Mesenteric fat pad (tissue), 1 donor: ENCODE data around the gene SPACA7. TPM values are rescaled to one million over a fixed set of nuclear protein-coding genes. Genes with fewer than 3 reads are reported as not detected.

Experiments
- DNase-seq: peaks from one replicate; pipeline ENCODE4 v3.0.0-alpha.2; 2020; ENCODE audit warnings: low spot score
- long read RNA-seq: library from polyadenylated mRNA; unstranded; transcript quantifications from one replicate; pipeline ENCODE4 v2.0.0, GENCODE V29; 2020
- total RNA-seq: library from RNA; stranded (reverse); fragmentation: NEBNext Ultra II Directional; extraction: Animal tissue kit (Norgen Biotek cat#: 25700); gene quantifications from one replicate; pipeline ENCODE4 v1.2.1, GENCODE V29; 2021
- donor health status: DM: yes; HTN: yes; CAD: no.

The SPACA7 gene, protein sequence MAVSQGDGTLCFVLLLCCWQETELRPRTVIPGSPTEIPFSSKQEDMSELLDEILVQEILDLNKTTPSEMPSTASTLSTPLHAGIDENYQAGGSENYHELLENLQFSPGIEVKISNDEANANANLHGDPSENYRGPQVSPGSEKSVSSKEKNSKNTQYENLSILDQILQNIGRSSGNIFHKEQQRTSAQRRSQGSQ
- not detected for total RNA-seq
- long read RNA-seq: 0 reads

DNA sequence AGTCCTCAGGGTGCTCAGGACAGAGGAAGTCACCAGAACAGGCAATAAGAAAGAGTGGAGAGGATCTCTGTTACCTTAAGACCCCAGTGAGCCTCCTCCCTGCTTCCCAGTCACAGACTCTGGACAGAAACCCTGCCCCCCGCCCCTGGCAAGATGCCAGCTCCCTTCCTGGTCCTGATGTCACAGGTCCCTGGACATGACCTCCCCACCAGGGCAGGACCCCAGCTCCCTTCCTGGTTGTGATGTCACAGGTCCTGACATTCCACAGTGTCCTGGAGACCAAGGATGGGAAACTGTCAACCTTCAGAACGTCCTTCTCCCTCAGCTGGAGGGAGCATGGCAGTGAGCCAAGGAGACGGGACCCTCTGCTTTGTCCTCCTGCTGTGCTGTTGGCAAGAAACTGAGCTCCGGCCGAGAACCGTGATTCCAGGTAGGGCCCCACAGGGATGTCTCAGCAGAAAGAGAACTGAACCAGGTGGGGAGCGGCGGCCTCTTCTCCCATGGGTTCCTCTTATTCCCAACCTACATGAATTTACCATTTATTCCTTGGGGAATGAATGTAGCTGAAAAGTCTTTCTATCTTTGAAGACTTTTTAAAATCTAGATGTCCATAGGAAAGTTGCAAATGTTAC is at the start of gene SPACA7:
SPACA7 (plus strand) TSS at position 306 of the 632 bp plus-strand sequence; CDS start at position 337, 31 bp downstream.
- DNase-seq: peak; percentile 72

DNA sequence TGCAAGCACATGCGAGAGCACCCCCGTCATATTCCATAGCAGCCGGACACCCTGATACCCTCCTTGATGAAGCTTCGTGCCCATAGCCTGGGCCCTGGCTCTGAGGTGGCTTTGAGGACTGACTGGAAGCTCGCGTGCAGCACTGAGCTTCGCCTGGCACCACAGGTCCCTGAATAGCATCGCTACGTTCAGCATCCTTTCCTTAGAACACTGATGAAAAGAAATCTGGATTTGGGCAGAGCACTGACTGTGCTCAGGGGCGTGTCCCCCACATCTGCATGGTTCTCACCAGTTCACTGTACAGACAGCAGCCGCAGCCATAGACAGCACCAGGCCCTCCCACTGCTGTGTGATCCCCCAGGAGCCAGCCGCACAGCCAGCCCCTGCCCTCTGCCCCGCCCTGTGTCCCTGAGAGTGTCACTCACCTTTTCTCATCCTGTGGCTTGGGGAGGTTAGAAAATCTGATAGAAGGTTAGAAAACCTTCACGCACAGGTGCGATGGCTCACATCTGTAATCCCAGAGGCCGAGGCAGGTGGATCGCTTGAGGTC is 49.3 kb upstream of the SPACA7 start:
- DNase-seq: peak; percentile 83

DNA sequence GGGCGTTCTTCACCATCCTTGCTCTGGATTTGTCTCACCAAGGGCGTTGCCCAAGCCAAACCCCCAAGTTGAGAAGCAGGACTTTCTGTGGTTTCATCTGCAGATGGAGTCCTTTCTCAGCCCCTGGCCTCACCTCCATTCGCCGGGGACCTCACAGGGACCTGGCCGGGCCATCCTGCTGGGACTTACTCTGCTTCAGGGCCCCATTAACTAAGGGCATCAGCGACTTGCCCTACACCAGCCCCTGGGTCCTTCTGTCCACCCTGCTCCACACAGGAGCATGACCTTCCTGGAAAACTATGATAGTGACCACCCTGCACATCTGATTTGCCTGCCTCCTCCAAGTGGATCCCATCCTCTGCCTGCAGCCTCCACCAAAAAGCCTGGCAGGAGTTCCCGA is 47.2 kb upstream of the SPACA7 start:
- peak; percentile 53 for DNase-seq

DNA sequence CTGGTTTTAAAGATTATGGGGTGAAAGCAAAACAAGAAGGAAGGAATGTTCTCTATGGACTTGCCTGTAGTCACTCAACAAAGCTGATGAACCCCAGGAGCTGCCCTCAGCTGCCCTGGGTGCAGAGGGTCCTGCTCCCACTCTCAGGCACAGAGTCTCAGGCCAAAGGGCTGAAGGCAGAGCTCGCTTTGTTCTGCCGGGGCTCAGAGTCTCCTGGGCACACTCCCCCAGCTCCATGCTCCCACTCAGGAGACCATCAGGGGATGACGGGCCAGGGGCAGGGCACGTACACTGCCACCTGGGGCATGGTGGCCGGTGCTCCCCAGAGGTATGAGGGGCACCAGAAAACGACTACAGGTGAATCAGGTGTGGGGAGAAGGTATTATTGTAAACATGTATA is 46.8 kb upstream of the SPACA7 start:
- peak; percentile 35 for DNase-seq

DNA sequence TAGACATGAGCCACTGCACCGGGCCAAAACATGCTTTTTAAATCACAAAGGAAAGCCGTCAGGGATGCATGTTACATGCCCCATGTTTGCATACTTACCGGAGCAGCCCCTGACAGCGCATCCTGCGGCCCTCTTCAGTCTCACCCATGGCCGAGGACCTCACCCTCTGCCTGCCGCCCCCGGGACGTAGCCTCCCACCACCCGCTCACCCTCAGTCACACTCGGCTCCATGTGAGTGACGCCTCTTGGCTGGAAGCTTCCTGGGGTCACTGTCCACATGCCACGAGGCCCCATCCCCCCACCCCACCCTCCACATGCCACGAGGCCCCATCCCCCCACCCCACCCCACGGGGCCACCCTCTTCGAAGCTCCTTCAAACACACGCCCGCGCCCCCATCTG is 46.1 kb upstream of the SPACA7 start:
- DNase-seq: peak; percentile 62

DNA sequence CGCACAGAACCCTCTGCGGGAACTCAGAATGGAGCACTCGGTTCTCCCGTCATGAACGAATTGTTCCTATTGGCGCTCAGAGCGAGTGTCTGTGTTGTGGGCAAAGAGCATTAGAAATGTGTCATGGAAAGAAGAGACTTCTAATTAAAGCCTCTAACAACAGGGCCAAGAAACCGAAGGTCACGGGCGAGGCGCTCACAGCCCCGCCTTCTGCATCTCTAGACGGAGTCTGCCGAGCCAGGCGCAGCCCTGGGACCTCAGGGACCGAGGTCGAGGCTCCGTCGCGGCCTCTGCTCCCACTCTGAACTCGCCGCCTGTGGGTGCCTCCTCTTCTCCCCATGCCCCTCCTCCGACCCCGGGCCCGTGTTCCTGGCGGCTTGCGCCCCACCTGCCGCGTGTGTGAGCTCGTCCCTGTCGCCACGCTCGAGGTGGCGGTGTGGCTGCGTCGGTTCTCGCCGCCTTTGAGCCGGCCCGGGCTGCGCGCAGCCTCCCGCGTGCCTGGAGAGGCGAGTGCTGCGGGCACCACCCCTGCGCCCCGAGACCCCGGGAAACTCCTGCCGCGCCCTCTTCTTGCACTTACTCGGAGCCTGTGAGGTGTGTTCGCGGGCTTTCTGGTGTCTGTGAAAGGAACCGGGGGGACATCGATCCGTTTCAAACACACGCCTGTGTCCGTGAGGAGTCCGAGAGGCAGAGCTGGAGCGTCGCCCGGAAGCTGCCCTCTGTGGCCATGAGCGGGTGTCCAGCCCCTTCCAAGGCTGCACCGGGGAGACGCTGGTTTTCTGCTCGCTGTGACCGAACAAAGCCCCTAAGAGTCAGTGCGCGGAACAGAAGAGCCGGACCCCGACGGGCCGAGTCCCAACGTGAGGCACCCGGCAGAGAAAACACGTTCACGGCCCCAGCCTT is 45.4 kb upstream of the SPACA7 start:
- DNase-seq: peak; percentile 85

DNA sequence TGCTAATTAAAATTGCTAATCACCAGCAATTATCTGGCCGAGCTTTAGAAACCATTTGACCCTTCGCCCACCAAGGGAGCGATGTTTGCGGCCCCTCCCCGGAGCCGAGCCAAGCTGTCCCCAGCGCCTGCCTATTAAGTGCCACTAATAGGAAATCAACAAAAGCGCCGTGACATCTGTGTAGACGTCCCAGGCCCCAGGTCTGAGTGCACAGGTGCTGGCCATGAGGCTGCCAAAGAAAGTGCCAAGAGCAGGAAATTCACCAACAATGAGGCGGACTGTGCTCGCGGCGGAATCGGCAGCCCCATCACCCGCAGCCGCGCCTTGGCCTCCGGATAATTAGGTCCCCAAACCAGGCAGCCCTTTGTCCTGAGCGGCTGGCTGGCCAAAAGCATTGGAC is 44.5 kb upstream of the SPACA7 start:
- peak; percentile 64 for DNase-seq

DNA sequence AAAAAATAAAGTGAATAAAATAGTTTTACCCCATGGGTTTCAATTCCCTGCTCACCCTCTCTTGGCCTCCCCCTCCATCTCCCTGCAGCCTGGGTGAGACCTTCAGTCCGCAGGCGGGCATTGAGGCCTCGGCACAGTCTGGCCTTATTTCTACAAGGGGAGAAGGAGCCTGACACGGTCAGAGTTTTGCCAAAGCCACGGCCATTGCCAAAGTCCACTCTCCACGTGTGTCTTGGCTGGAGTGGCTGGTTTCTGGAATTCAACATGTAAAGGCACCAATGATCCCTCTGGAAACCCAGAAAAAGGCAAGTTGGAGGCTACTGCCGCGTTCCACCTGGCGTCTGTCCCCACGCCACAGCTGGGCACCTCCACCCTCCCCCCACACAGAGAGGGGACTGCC is 43.4 kb upstream of the SPACA7 start:
- DNase-seq: peak; percentile 59

DNA sequence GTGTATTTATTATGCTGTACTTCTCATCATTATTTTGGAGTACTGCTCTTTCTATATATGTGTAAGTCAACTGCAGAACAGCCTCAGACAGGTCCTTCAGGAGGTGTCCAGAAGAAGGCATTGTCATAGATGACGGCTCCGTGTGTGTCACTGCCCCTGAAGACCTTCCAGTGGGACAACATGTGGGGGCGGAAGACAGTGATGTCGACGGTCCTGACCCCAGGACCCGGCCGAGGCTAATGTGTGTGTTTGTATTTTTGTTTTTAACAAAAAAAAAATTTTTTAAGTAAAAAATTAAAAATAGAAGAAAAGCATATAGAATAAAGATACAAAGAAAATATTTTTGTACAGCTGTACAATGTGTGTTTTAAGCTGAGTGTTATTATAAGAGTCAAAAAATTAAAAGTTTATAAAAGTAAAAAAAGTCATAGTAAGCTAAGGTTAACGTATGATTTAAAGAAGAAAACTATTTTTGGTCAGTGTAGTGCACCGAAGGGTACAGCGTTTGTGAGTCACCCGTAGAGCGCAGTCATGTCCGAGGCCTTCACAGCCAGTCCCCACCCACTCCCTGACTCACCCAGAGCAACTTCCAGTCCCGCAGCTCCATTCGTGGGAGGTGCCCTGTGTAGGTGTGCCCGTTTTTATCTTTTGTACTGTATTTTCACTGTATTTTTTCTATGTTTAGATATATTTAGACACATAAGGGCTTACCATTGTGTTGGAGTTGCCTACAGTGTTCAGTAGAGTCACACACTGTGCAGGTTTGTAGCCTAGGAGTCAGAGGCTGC is 42.2 kb upstream of the SPACA7 start:
- peak; percentile 53 for DNase-seq

DNA sequence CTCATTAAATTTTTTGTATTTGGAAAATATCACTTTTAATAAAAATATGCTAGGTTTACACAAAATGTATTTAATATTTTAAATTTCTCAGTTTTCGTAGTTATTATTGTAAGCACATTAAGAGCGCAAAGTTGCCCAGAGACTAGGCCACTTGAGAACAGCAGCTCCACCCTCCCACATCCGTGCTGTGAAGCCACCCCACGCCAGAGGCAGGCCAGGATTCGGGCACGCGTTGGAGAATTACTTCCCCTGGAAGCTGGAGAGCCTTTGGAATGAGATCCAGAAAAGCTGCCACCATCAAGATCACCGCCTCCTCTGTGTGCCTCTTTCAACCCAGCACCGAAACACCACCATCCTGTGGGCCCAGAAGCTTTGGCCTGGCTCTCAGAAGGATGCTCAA is 41.0 kb upstream of the SPACA7 start:
- no peak for DNase-seq

DNA sequence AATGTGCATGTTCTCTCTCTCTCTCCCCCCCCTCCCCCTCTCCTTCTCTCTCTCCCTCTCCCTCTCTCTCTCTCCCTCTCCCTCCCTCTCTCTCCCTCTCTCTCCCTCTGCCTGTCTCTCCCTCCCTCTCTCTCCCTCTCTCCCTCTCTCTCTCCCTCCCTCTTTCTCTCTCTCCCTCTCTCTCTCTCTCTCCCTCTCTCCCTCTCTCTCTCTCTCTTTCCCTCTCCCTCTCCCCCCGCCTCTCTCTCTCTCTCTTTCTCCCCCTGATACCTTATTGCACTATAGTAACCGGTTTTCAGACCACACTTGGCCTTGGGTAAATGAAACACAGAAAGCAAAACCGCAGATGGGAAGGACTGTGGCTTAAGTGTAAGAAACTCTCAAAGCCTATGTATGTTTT is 34.7 kb upstream of the SPACA7 start:
- no peak for DNase-seq

DNA sequence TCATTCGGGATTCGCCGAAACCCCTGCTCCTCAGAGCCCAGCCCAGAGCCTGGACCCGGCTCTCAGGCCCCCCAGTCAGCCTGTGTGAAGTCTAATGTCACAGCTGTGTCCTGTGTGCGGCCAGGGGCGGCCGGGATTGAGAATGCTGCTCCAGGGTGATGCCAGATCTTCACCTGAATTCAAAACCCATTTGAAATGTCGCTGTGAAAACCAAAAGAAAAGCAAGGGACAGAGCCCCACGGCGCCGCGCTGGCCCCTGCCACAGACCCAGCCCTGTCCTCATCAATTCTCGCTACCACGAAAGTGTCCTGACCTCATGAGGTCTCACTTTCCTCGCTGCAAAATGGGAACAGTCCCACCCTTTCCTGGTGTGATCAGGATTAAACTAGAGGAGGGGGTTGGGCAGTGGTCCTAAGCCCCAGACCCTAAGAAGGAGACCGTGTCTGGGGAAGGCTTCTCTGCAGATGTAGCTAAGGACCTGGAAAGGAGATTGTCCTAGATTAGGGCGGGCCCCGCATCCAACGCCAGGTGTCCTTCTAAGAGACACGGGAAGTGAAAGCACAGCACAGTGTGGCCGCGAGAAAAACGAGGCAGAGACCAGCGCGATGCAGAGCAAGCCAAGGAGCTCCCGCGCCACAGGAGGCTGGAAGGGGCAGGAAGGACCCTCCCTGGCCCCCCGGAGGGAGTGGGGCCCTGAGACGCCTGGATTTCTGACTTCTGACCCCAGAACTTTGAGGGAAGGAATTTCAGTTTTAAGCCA is 34.0 kb upstream of the SPACA7 start:
- peak; percentile 86 for DNase-seq

DNA sequence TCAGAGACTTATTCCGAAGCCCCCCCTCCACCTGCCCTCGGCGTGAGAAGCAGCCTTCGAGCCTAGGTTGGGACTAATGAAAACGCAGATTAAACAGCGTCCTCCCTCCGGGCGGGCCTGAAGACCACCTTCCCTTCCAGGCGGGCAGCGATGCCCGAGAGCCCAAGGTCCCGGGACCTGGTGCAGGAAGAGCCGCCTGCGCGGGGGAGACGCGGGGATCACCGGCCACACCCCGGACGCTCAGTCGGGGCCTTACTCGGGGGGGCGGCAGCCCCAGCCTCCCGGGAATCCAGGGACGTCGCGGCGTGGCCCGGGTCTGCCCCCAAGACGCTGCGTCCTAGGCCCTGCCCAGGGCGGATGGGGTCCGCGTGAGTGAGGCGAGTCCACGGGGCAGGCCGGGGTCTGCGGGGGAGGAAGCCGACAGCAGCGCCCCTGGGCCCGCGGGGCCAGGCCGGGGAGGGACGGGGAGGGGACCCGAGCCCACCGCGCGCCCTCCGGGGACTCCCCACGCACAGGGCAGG is 33.3 kb upstream of the SPACA7 start:
- peak; percentile 78 for DNase-seq

DNA sequence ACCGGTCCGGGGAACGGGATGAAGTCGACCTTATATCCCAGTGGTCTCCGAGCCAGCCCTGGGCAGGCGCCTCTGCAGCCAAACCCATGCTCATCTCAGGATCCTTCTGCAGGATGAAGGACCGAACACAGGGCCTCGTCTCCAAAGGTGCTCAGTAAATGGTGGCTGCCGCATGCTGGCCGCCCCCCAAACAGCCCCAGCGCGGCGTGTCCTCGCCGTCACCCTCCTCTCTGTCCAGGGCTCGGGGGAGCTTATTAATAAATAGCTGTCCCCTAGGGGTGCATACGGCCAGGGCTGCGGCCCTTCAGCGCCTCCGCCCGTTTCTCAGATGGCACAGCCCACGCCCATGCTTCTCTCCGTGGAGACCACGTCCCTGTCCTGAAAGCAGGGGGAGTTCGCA is 32.6 kb upstream of the SPACA7 start:
- DNase-seq: peak; percentile 43

DNA sequence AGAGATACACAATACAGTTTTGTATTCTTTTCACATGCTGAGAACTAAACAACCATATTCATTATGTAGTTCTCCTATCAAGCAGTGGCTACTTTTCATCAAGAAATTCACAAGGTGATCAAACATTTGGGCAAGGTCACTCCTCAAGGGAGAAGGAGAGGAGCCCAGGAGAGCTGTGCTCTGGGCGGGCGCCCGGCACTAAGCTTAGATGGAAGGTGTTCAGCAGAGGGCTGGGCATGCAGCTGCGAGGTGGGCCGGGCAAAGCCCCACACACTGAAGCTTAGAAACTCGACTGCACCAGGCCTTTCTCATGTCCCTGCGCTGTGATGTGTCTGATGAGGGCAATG is 30.4 kb upstream of the SPACA7 start:
- DNase-seq: peak; percentile 51

DNA sequence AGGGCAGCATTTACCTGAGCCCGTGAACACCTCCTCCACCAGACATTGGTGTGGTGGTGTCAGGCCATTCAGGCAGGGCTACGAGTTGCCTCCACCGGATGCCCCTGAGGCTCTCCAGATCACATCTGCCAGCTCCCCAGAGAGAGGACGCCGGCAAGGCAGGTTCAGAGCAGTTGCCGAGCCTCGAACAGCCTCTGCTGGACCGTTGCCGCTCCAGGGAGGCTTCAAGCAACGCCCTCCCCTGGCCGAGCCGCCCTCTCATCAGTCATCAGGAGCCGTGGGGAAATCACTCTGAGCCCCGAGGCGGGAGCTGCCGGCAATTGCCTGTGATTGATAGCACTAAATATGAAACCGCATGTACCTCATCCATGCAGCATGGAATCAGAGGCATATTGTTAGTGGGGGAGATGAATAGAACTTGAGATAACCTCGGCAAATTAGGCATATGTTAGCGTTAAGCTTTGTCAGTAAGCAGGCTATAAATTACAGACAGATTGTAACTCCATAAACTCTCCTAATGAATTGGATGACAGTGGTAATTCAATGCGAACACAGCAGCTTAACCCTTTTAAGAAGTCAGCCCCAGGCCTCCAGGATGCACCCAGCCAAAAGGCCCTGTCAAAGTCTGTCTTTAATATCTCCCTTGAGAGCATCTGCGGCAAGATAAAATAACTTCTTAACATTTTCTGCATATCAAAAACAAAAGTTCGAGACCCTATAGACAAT is 29.8 kb upstream of the SPACA7 start:
- DNase-seq: peak; percentile 68

DNA sequence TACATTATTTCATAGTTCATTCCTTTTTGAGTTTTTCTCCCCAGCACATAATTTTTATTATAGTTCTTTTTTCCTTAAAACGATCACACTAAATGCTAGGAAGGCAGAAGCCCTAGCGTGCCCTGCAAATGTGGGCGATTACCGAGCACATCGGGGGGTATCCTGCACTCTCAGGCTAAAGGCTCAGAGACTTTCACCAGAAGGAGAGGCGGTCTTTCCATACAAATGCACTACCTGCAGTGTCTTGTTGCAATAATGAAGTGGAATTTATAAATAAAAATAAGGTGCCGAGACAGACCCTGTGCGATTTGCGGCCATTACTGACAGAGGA is 29.3 kb upstream of the SPACA7 start:
- no peak for DNase-seq

DNA sequence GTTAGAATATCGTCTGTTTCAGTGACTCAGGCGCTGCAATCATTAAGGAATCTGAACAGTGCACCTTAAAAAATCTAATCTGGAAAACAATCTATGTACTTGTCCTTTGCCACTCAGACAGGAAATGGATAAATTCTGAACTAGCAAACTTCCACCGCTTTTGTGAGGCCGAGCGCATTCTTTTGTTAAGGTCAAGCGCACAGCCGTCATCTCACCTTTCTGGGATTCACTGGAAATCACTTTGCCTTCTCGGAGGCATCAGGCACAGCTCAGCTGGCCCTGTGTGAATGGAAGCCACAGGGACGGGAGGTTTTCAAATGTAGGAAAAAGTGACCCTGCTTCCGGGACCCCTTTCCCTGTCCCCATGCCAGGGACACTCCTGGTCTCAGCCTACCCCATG is 28.2 kb upstream of the SPACA7 start:
- peak; percentile 47 for DNase-seq

DNA sequence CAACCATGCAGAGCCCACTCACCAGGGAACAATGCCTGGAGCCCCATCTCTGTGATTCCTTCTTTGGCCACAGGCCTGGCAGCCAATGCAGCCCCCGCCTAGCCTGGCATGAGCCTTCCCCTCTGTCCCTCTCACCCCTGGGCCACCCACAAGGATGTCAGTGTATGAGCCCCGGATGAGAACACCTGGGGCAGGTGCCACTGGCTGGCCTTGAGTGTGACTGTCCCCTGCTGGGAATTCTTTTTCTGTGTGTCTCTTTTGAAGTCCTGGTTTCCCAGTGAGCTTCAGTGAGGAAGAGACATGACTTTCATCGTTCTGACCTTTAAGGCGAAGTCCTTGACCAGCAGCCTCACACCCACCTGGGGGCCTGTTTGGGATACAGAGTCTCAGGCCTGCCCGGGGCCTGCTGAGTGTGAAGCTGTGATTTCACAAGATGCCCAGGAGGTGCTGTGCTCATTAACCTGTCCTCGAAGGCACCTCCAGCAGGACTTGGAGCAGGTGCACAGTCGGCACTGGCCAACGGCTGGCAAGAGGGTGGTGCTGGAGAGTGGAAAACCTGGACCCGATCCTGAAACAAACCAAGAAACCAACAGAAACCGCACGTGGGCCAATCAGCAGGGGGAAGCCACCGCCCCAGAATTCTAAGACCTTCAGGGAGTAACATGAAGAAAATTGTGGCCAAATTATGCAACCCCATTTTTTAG is 27.4 kb upstream of the SPACA7 start:
- DNase-seq: peak; percentile 83
